Colonic mucosa (tissue), 4 donors: ENCODE results near the gene ADARB2. TPM values are rescaled to one million over a fixed set of nuclear protein-coding genes. Genes with fewer than 3 reads are reported as not detected.

Experiments
- DNase-seq: peaks from one replicate; pipeline ENCODE4 v3.0.0-alpha.2; 2020
- H3K27ac ChIP-seq: fragments of 200-600 bp; one replicate; pipeline ENCODE4 v1.8.0; 2021
- H3K27me3 ChIP-seq: fragments of 200-600 bp; one replicate; pipeline ENCODE4 v1.8.0; 2021
- H3K36me3 ChIP-seq: fragments of 200-600 bp; one replicate; pipeline ENCODE4 v1.8.0; 2021
- H3K4me1 ChIP-seq: fragments of 200-600 bp; one replicate; pipeline ENCODE4 v1.8.0; 2021; ENCODE audit warnings: mild to moderate bottlenecking
- H3K4me3 ChIP-seq: fragments of 200-600 bp; one replicate; pipeline ENCODE4 v1.8.0; 2021
- H3K9ac ChIP-seq, 2 donors: one replicate each; pipeline ENCODE4 v1.7.0; 2013; ENCODE audit warnings: control low read depth in 2 of 2, low read depth in 2 of 2, low read length in 2 of 2
- H3K9me3 ChIP-seq: fragments of 200-600 bp; one replicate; pipeline ENCODE4 v1.8.0; 2021
- CTCF ChIP-seq: fragments of 200-600 bp; IDR thresholded peaks from one replicate; pipeline ENCODE4 v1.8.0; 2022; ENCODE audit warnings: antibody characterized with exemption, mild to moderate bottlenecking
- intact Hi-C: fragments of 100-400 bp; cut with DNase I; formaldehyde crosslinking; loops from one replicate; pipeline ENCODE4 v1.14.1; 2022
- total RNA-seq, 2 donors: library from RNA; stranded (reverse); fragmentation: NEBNext Ultra II Directional in 1 of 2; extraction: Animal tissue kit (Norgen Biotek cat#: 25700) in 1 of 2; gene quantifications; one replicate each; pipeline ENCODE4 v1.2.1, GENCODE V29; 2021
- donor health status: healthy.
- donor health status: DM: no; HTN: no; CAD: no.
- donor health status: DM: no; HTN: no; CAD: no.

The ADARB2 gene
- total RNA-seq, 2 donors from 2014 or later = 0.19 TPM; not detected in 1

GRCh38 chr10:1270490-1270889, 466.8 kb downstream of the ADARB2 start:
- H3K4me3 ChIP-seq = no peak overlapping the region
- no peak overlapping the region for H3K27ac ChIP-seq
- intact Hi-C loops = no loop called here
- no peaks in the 10 kb centered on the region for H3K9me3 ChIP-seq
- no peak for DNase-seq
- no peak overlapping the region for H3K9ac ChIP-seq
- no peaks in the 10 kb centered on the region for H3K36me3 ChIP-seq
- no peaks in the 10 kb centered on the region for H3K4me1 ChIP-seq
- no peak for TF ChIP-seq CTCF
- H3K27me3 ChIP-seq = no peaks in the 10 kb centered on the region

- DNase-seq = no peak
- Histone ChIP-seq H3K27ac (no peak overlapping the region), H3K36me3 (no peaks in the 10 kb centered on the region), H3K27me3 (no peaks in the 10 kb centered on the region), H3K9me3 (no peaks in the 10 kb centered on the region), H3K9ac (no peak overlapping the region), H3K4me1 (no peaks in the 10 kb centered on the region), H3K4me3 (no peak overlapping the region)
- intact Hi-C loops = no loop called here
- no peak for TF ChIP-seq CTCF
These were observed 468.5 kb downstream of the ADARB2 start for GRCh38 chr10:1268831-1269230.

GRCh38 chr10:1267568-1267967, 469.8 kb downstream of the ADARB2 start:
- Histone ChIP-seq H3K27me3 (no peaks in the 10 kb centered on the region), H3K36me3 (no peaks in the 10 kb centered on the region), H3K4me3 (no peak overlapping the region), H3K27ac (no peak overlapping the region), H3K9ac (no peak overlapping the region), H3K9me3 (no peaks in the 10 kb centered on the region), H3K4me1 (no peaks in the 10 kb centered on the region)
- no peak for DNase-seq
- intact Hi-C loops = no loop called here
- no peak for TF ChIP-seq CTCF

GRCh38 chr10:1267148-1267547, 470.2 kb downstream of the ADARB2 start:
- intact Hi-C loops = no loop called here
- Histone ChIP-seq H3K9ac (no peak overlapping the region), H3K36me3 (no peaks in the 10 kb centered on the region), H3K9me3 (no peaks in the 10 kb centered on the region), H3K4me3 (no peak overlapping the region), H3K27me3 (no peaks in the 10 kb centered on the region), H3K4me1 (no peaks in the 10 kb centered on the region), H3K27ac (no peak overlapping the region)
- no peak for TF ChIP-seq CTCF
- DNase-seq = no peak

GRCh38 chr10:1266033-1266802, 471.1 kb downstream of the ADARB2 start:
- no peak for TF ChIP-seq CTCF
- no peaks in the 10 kb centered on the region for H3K9me3 ChIP-seq
- no peak overlapping the region for H3K9ac ChIP-seq
- H3K4me1 ChIP-seq = no peaks in the 10 kb centered on the region
- intact Hi-C loops = no loop called here
- H3K4me3 ChIP-seq = no peak overlapping the region
- no peaks in the 10 kb centered on the region for H3K27me3 ChIP-seq
- no peaks in the 10 kb centered on the region for H3K36me3 ChIP-seq
- no peak for DNase-seq
- H3K27ac ChIP-seq = no peak overlapping the region
